HG03064 (cell line): Measurements from ENCODE around the gene TSPOAP1.

Source experiments
- ATAC-seq: cut with Tn5 transposase; IDR thresholded peaks from one replicate; pipeline ENCODE4 v1.9.1; 2021; ENCODE audit warnings: low read depth; ENCODE audit not compliant: unreplicated experiment

The TSPOAP1 gene, protein sequence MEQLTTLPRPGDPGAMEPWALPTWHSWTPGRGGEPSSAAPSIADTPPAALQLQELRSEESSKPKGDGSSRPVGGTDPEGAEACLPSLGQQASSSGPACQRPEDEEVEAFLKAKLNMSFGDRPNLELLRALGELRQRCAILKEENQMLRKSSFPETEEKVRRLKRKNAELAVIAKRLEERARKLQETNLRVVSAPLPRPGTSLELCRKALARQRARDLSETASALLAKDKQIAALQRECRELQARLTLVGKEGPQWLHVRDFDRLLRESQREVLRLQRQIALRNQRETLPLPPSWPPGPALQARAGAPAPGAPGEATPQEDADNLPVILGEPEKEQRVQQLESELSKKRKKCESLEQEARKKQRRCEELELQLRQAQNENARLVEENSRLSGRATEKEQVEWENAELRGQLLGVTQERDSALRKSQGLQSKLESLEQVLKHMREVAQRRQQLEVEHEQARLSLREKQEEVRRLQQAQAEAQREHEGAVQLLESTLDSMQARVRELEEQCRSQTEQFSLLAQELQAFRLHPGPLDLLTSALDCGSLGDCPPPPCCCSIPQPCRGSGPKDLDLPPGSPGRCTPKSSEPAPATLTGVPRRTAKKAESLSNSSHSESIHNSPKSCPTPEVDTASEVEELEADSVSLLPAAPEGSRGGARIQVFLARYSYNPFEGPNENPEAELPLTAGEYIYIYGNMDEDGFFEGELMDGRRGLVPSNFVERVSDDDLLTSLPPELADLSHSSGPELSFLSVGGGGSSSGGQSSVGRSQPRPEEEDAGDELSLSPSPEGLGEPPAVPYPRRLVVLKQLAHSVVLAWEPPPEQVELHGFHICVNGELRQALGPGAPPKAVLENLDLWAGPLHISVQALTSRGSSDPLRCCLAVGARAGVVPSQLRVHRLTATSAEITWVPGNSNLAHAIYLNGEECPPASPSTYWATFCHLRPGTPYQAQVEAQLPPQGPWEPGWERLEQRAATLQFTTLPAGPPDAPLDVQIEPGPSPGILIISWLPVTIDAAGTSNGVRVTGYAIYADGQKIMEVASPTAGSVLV (N-terminal part only)

DNA sequence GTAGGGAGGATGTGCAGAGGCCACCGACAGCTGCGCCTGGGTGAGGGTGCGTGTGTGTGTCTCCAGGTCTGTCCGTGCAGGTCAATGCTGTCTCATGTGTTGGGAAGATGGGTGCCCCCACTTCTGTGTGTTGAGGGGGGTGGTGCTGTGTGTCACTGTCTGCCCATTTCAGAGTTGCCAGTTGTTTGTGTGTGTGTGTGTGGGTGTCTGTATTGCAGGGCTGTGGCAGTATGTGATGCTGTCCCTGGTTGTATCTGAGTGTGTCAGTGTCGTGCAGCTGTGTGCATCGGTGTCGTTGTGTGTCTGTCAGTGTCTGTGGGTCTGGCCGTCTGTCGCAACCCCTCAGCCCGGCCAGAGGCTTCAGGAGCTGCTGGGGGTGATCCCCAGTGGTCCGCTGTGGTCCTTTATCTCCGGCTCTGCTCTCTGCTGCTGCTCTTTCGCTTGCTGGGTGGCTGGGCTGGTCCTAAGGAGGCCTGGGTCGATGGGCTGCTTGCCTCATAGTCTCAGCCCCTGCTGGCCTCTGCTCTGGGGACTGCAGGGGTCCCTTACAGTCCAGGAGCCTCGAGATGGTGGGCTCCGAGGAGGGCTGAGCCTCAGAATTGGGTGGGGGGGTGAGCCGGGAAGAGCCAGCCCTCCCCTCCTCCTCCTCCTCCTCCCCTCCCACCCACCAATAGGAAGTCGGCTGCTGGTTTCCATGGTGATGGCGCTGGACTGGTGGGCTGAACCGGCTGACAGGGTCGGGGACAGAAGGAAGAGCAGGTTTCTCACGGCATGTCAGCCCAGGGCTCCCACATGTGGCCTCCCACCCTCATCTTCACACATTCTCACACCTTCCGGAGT is at the start of gene TSPOAP1:
Gene TSPOAP1, minus strand, starts transcription at position 601 of the 840 bp plus-strand sequence. CDS start 875 bp downstream, outside the sequence.
- ATAC-seq: no peak

DNA sequence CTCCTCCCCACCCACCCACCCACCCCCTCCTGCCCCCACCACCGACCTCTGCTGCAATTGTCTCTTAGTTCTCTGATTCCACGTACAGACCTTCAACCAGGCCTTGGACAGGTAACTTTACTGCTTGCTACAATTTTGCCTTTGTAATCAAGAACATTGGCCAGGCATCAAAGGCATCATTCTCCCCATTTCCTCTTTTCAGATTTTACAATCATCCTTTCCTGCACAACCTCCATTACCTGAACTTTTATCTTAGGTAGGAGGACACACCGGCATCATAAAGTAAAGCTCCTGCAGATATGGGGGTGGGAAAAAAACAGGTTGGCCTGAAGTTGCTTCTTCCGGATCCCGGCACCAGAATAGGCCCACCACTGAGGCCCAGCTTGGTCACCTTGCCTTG is 49.1 kb upstream of the TSPOAP1 start:
- no peak for ATAC-seq

DNA sequence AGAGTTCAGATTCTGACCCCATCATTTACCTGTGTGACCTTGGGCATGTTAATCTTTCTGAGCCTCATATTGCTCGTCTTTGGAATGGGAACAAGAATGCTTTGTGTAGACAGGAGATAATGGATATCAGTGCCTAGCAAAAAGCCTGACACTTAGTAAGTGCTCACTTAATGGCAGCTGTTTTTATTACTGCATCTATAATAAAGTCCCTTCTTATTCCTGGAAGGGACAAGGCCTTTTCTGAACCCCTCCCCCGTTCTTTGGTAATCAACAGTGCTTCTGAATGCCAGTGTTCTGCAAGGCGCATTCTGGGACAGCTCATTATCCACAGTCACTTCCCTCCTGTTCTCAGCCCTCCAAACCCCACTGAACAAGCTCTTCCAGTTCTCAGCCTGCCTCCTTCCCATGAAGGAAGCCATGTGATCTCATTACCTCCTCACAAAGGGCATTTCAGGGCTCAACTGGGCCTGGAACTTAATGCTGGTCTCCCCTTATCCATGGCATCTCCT is 48.6 kb upstream of the TSPOAP1 start:
- ATAC-seq: no peak

DNA sequence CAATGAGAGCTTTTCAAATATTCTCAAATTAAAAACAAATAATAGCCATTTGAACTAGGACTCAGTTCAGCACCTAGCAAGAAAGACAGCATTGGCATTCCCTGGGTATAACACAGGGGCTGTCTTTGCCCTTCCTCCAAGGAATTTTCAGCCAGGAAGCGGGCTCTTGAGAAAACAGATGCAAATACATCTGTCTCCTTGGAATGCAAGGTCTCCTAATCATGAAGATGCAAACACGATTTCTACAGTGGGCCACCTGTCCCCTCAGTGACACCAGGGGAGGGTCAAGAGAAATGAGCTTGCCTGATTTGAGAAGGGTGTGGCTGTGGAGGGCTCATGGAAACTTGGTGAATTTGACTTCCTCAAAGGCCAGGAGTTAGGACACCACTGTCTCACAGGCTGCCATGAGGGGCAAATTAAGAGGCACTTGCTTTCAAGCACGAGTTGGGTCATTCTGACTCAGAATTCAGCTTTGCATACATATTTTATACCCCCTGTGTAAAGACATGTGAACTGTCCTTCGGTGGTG is 47.9 kb upstream of the TSPOAP1 start:
- no peak for ATAC-seq

DNA sequence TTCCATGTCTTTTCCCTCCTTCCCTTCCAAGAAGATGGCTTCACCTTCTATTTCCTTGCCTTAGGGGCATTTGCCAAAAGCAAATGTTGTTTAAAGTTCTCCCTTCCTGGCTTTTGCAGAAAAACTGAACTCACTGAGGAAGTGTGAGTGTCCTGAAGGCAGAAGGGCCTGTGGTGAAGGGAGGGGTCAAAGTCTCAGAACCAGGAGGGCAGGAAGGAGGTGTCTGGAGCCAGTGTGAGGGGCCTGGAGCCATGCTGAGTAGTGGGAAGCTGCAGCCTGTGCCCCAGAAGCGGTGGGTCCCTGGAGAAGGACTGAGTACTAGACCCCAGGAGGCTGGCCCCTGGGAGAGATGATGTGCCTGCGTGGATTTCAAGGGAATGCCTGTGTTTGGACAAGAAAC is 47.2 kb upstream of the TSPOAP1 start:
- no peak for ATAC-seq

DNA sequence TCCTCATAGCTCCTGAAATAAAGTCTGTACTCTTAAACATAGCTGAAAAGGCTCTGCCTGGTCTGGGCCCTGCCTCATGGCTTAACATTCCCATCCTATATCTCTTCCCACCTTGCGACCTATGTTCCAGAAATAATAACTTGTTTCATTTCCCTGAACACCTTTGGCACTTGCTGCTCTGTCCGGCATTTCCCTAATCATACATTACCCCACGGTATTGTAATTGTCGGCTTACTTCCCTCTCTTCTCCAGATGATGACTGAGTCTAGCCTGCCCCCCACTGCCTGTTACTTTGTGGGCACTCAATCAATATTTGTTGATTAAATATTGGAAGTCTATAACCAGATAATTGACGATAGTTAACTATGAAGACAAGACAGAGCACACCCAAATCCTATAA is 46.7 kb upstream of the TSPOAP1 start:
- ATAC-seq: no peak

DNA sequence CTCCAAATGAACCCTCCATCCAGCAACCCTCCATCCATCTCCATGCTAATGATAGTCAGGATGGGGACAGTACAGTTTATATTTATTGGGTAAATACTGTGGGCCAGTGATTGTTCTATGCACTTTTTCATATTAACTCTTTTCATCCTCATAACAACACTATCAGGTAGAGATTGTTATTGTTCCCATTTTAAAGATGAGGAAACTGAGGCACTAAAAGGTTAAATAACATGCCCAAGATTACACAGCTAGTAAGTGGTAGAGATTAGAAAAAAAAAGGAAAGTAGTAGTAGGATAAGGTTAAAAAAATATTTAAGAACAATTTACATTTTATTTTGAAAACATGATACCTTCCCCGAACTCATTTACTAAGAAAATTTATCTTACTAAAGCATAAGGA is 45.3 kb upstream of the TSPOAP1 start:
- ATAC-seq: no peak

DNA sequence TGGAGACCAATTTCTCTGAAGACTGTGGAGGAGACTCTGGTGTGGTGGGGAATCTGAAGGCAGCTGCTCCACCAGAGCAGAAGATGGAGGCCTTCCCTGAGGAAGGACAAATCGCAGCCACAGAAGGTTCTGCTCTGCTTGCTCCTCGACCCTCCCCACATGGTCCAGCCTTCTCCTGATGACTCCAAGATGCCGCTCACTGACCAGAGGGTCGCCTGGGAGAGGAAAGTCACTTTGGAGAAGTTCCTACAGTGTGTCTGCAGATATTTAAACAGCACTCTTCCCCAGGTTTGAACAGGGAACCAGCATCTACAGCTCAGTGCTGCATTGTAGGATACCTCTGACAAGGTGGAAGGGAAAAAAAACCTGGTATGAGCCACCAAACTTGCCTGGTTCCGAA is 44.4 kb upstream of the TSPOAP1 start:
- no peak for ATAC-seq

DNA sequence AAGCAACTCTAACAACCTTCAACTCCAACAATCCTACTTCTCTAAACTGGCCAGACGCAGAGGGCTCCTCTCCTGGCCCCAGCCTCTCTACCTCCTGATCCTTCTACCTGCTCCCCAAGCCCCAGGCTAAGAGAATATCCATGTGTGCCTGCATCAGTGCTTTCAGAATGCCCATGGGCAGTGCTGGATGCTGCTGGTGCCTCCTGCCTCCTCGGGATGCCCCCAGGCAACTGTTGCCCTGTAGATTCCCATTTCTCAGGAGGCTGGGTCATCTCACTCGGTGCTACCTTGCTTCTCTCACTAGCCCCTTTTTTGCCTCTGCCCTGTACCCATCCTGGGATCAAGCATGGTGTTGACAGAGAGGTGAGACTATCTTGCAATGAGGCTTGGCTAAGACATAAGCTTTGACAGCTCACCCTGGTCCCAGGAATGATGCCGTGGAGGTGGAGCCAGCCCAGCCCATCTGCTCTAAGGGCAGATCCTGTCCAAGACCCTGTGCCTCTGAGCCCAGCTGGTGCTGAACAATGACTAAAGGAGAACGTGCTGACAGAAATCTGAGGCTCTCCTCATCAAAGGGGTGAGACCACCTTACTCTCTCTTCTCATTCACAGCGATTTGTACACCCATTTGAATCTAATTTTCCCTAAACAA is 42.8 kb upstream of the TSPOAP1 start:
- ATAC-seq: no peak

DNA sequence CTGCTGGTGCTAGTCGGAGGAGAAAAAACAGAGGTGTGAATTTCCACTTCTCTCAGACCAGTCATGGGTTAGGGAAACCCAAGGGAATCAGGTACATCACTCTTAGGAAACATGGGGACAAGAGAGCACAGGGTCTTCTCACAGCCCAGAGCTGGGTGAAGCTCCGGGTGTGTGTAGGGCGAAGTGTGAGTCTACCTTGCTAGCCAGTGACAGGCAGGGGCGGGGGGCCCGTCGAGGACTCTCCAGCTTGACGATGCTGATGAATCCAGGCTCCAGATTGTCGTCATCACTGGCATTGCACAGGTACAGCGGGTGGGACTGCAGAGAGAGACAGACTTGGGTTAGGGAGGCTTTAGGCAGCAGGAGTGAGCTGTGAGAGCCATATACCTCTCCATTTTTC is 42.1 kb upstream of the TSPOAP1 start:
- no peak for ATAC-seq

DNA sequence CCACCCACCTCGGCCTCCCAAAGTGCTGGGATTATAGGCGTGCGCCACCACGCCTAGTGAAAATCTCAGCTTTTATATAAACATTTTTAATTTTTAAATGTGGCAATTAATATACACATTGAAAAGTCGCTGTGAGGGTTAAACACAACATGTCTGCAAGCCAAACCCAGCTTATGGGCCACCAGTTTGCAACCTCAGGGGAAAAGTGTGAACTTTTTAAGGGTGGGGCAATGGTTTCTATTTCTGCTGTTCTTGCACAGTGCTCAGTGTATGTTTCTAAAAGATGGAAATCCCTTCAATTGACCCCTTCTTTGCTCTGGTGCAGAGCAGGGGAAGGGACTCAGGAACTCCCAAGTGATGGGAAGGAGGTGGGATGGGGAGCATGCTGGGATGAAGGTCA is 41.7 kb upstream of the TSPOAP1 start:
- ATAC-seq: no peak

DNA sequence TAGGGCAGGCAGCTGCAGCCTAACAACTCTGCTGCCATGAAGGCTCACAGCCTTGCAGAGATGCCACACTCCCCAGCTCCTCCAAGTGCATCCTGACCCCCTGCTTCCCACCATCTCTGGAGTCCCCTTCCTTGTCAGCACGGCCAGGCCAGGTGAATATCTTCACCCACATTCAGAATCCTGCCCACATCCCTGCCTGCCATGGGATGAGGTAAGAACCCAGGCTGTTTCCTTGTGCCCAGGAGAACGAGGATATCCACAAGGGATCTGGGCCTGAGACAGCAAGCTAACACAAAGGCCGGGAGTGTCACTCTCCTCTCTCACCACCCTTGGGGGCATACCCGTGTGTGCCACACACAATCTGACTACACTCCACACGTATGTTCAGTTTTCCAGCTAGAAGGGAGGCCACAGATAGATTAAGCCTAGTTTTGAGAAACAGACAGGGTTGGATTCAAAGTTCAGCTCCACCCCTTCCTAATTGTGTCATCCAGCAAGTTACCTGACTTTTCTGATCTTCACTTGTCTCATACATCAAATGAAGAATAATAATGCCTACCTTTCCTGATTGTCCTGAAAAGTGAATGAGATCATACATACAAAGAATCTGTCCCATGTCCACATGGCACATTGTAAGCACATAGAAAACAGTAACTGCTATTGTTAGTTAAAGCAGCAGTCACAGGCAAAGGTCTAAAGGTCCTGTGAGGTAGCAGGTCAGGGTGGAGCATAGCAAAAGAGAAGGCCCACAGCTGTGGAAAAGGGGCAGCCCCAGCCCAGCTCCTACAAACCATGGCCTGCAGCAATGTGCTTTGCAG is 40.8 kb upstream of the TSPOAP1 start:
- no peak for ATAC-seq

DNA sequence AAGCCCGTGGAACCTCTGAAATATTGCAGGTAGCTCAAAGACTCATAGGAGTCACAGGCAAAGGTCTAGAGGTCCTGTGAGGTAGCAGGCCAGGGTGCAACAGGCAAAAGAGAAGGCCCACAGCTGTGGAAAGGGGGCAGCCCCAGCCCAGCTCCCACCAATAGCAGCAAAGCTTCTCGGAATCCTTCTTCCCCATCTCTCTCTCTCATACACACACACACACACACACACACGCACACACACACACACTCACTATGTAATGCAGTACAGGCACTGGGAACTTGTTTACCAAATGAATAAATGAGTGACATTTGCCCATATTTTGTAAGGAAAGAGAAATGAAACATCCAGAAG is 40.2 kb upstream of the TSPOAP1 start:
- ATAC-seq: no peak

DNA sequence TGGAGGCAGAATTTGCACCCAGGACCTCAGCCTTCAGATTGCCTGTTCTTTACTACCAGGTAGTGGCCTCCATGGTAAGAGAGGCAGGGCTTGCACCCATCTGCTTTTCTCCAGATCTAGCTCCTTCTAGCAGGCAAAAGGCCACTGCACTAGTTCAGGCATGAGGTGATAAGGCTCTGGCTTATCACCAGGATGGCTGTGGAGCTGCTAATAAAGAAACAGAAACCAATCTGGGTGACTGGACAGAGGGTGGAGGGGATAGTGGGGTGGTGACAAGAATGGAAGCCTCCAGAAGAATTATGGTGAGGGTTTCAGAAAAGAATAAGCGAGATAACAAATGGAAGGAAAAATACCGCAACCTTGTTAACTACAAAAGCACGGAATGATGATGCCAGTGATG is 38.9 kb upstream of the TSPOAP1 start:
- ATAC-seq: no peak

DNA sequence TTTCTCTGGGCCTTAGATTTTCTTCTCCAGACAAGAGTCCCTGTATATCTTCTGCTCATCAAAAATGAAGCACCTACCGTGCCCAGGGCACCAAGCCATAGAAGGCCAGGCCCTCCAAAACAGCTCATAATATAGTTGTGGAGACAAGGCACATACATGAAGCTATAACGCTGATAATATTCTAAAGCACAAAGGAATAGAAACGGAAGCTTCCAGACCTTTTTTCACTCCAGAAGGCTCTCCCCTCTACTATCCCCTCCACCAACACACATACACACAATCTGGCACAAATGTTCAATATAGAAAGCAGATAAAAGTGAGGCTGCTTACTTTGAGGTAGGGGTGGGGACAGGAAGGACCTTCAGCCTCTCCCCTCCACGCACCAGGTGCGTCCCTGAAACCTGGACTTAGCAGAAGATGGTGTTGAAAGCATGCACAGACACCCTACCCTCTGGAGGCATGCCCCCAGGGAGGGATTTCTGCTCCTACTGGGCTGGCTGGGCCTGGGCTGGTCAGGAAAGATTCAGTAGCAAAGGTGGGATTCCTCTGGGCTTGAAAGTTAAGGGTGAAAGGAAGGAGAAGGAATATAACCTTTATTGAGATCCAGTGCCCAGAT is 37.5 kb upstream of the TSPOAP1 start:
- no peak for ATAC-seq

DNA sequence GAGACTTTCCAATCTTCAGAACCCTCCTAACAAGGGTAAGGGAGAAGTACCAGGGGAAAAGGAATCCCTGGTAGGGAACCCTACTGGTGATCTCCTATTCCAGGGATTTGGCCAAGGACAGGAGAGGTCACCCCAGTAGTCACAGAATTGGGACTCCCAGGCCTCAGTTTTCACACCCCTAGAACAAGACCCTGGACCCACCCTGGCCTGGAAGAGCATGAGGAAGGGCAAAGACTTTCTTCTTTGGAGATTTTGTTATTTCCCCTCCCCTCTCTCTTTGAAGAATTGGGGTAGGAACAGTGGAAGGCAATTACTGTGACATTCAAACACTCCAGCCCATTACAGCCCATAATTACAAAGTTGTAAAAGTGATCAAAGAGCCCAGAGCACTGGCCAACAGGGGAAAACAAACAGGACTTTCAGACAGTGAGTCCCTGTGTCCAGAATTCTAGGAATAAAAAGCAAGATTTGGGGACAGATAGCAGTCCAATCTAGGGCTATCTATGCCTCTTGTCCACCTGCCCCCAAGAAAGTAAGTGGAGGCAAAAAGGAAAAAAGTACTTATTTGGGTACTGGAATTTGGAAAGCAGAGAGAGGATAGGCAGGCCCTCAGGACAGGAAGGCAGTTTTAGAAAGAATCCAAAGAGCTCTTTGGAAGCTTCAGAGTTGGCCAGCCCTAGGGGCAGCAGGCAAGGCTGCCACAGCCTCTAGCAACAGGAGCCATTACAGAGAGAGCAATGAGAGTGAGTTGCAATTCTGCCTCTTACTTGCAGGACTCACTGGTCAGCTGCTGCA is 36.8 kb upstream of the TSPOAP1 start:
- no peak for ATAC-seq

DNA sequence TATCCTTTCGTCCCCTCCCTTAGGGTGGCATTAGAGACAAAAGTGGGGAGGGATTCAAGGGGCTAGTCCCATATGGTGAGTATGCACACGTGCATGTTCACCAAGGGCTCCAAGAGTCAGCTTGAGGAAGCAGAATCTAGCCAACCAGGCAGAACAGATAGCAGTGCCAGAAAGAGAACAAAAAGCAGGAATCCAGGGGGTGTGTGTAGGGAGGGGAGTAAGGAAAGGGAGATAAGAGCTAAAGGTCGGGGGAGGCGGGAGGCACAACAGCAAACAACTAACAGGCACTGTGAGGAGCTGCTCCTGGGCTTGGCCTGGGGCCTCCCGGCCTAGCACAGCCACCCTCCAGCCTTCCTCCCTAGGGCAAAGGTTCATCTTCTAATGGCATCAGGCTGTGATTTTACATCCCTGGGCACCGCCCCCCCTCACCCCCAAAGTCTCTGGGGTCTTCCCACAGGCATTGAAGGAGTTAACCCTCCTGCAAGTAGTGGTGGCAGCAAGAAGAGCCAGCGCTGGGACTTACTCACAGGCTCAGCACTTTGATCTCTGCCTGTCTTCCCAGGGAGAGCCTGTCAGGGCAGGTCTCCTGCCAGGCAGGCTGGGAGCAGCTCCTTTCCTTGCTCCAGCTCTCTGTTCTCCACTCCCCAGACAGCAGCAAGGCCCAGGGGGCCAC is 35.8 kb upstream of the TSPOAP1 start:
- ATAC-seq: no peak
